Left ventricle myocardium inferior (tissue), 1 donor: ENCODE results near the gene ACO2. TPM values are rescaled to one million over a fixed set of nuclear protein-coding genes. Genes with fewer than 3 reads are reported as not detected.

Experiments used
- DNase-seq: peaks from one replicate; pipeline ENCODE4 v3.0.0-alpha.2; 2020
- H3K27ac ChIP-seq: fragments of 200-600 bp; replicated peaks from 2 replicates; pipeline ENCODE4 v1.8.0; 2021
- H3K27me3 ChIP-seq: fragments of 200-600 bp; 2 replicates; pipeline ENCODE4 v1.8.0; 2021; ENCODE audit warnings: low read depth
- H3K36me3 ChIP-seq: fragments of 200-600 bp; 2 replicates; pipeline ENCODE4 v1.8.0; 2021
- H3K4me1 ChIP-seq: fragments of 200-600 bp; 2 replicates; pipeline ENCODE4 v1.8.0; 2021
- H3K4me3 ChIP-seq: fragments of 200-600 bp; 2 replicates; pipeline ENCODE4 v1.8.0; 2021; ENCODE audit warnings: mild to moderate bottlenecking, moderate library complexity
- H3K9me3 ChIP-seq: fragments of 200-600 bp; replicated peaks from 2 replicates; pipeline ENCODE4 v1.8.0; 2021
- CTCF ChIP-seq: fragments of 200-600 bp; IDR thresholded peaks from 2 replicates; pipeline ENCODE4 v1.8.0; 2021; ENCODE audit warnings: antibody characterized with exemption, mild to moderate bottlenecking, borderline replicate concordance
- intact Hi-C: fragments of 100-400 bp; cut with micrococcal nuclease; formaldehyde crosslinking; loops from one replicate; pipeline ENCODE4 v1.11.0; 2022
- total RNA-seq: library from RNA; stranded (reverse); fragmentation: NEBNext Ultra II Directional; extraction: Animal tissue kit (Norgen Biotek cat#: 25700); gene quantifications from one replicate; pipeline ENCODE4 v1.2.1, GENCODE V29; 2021
- donor health status: DM: no; HTN: yes; CAD: no; lungs with severe emphysema.

The ACO2 gene
- total RNA-seq, 1 donor from 2014 or later, result 851 TPM

GRCh38 chr22:41524809-41525449, 56.0 kb downstream of the ACO2 start:
- intact Hi-C loops, result no loop called here
- peaks cover 66% of the 10 kb centered on the region for H3K36me3 ChIP-seq
- H3K27me3 ChIP-seq, result no peaks in the 10 kb centered on the region
- peaks cover 75% of the 10 kb centered on the region for H3K4me1 ChIP-seq
- peak overlapping the region; percentile 17 for H3K4me3 ChIP-seq
- no peak for TF ChIP-seq CTCF
- DNase-seq, result no peak
- H3K27ac ChIP-seq, result peak overlapping the region; percentile 92
- no peaks in the 10 kb centered on the region for H3K9me3 ChIP-seq

- DNase-seq, result no peak
- Histone ChIP-seq H3K27ac (peak overlapping the region; percentile 92), H3K36me3 (peaks cover 67% of the 10 kb centered on the region), H3K9me3 (no peaks in the 10 kb centered on the region), H3K27me3 (no peaks in the 10 kb centered on the region), H3K4me3 (no peak overlapping the region), H3K4me1 (peaks cover 69% of the 10 kb centered on the region)
- TF ChIP-seq CTCF, result no peak
- intact Hi-C loops, result no loop called here
These were observed 56.7 kb downstream of the ACO2 start for GRCh38 chr22:41525450-41526225.

- H3K27ac ChIP-seq, result peak overlapping the region; percentile 92
- H3K4me1 ChIP-seq, result peaks cover 69% of the 10 kb centered on the region
- peaks cover 74% of the 10 kb centered on the region for H3K36me3 ChIP-seq
- intact Hi-C loops, result no loop called here
- TF ChIP-seq CTCF, result no peak
- H3K4me3 ChIP-seq, result no peak overlapping the region
- no peak for DNase-seq
- H3K27me3 ChIP-seq, result no peaks in the 10 kb centered on the region
- no peaks in the 10 kb centered on the region for H3K9me3 ChIP-seq
These were observed 57.4 kb downstream of the ACO2 start for GRCh38 chr22:41526226-41526829.

- H3K27ac ChIP-seq, result peak overlapping the region; percentile 92
- no peaks in the 10 kb centered on the region for H3K9me3 ChIP-seq
- H3K36me3 ChIP-seq, result peaks cover 75% of the 10 kb centered on the region
- peak; percentile 85 for TF ChIP-seq CTCF
- peaks cover 69% of the 10 kb centered on the region for H3K4me1 ChIP-seq
- intact Hi-C loops, result no loop called here
- DNase-seq, result peak; percentile 50
- H3K4me3 ChIP-seq, result no peak overlapping the region
- no peaks in the 10 kb centered on the region for H3K27me3 ChIP-seq
These were observed 58.2 kb downstream of the ACO2 start for GRCh38 chr22:41526830-41527799.
